Fibroblast of lung (primary cell): ENCODE results near the gene PVR. TPM values are rescaled to one million over a fixed set of nuclear protein-coding genes. Genes with fewer than 3 reads are reported as not detected.

ENCODE experiments used
- DNase-seq, 2 donors: peaks; one replicate each; pipeline versions ENCODE4 v3.0.0 to v3.0.0-alpha.2; 2010; ENCODE audit warnings: low read depth in 2 of 2
- H2AFZ ChIP-seq: 2 replicates; pipeline ENCODE4 v1.5.1; 2012; ENCODE audit warnings: low read length, control low read depth, inconsistent platforms
- H3K27ac ChIP-seq: 2 replicates; pipeline ENCODE4 v1.5.1; 2011; ENCODE audit warnings: low read length, control low read depth; ENCODE audit not compliant: insufficient read depth
- H3K27me3 ChIP-seq: 2 replicates; pipeline ENCODE4 v1.5.1; 2011; ENCODE audit warnings: mild to moderate bottlenecking, low read length; ENCODE audit not compliant: control insufficient read depth, insufficient read depth
- H3K36me3 ChIP-seq: 2 replicates; pipeline ENCODE4 v1.5.1; 2011; ENCODE audit warnings: low read length; ENCODE audit not compliant: control insufficient read depth, insufficient read depth
- H3K4me1 ChIP-seq: 2 replicates; pipeline ENCODE4 v1.5.1; 2011; ENCODE audit warnings: low read length; ENCODE audit not compliant: control insufficient read depth, insufficient read depth; ENCODE audit errors: extremely low read depth
- H3K4me2 ChIP-seq: 2 replicates; pipeline ENCODE4 v1.5.1; 2011; ENCODE audit warnings: low read length, control low read depth; ENCODE audit not compliant: insufficient read depth; ENCODE audit errors: extremely low read depth
- H3K4me3 ChIP-seq, 4 experiments: fragments of 200-600 bp in 1 of 4; sonication (generic) in 1 of 4; replicated peaks in 1 of 4; 2 replicates each; pipeline ENCODE4 v1.5.1; 2011 to 2016; ENCODE audit warnings: low read length in 4 of 4, low read depth in 3 of 4, mild to moderate bottlenecking in 3 of 4, control low read depth in 2 of 4, inconsistent platforms in 1 of 4, mixed read lengths in 1 of 4; ENCODE audit not compliant: insufficient read depth in 1 of 4; ENCODE audit errors: control extremely low read depth in 1 of 4
- H3K79me2 ChIP-seq: 2 replicates; pipeline ENCODE4 v1.5.1; 2012; ENCODE audit warnings: mild to moderate bottlenecking, low read length, inconsistent platforms; ENCODE audit not compliant: control insufficient read depth, insufficient read depth
- H3K9ac ChIP-seq: 2 replicates; pipeline ENCODE4 v1.5.1; 2011; ENCODE audit warnings: mild to moderate bottlenecking, low read length, control low read depth; ENCODE audit not compliant: insufficient read depth
- H3K9me3 ChIP-seq: 2 replicates; pipeline ENCODE4 v1.5.1; 2012; ENCODE audit warnings: low read depth, low read length; ENCODE audit not compliant: control insufficient read depth, insufficient read depth
- H4K20me1 ChIP-seq: 2 replicates; pipeline ENCODE4 v1.5.1; 2011; ENCODE audit warnings: low read length; ENCODE audit not compliant: control insufficient read depth, insufficient read depth; ENCODE audit errors: extremely low read depth
- CTCF ChIP-seq, 2 donors: IDR thresholded peaks in 1 of 2; conservative IDR thresholded peaks in 1 of 2; 1 replicate in 1 of 2; 2 replicates in 1 of 2; pipeline ENCODE4 v1.5.1; 2011 to 2012; ENCODE audit warnings: low read length in 2 of 2, control low read depth in 1 of 2, inconsistent platforms in 1 of 2, low read depth in 1 of 2, mild to moderate bottlenecking in 1 of 2
- EZH2 ChIP-seq: IDR thresholded peaks from 2 replicates; pipeline ENCODE4 v1.5.1; 2012; ENCODE audit warnings: low read length, control low read depth, mild to moderate bottlenecking; ENCODE audit errors: missing control alignments
- polyA plus RNA-seq, 2 donors: library from polyadenylated mRNA; depleted of rRNA in 1 of 2; stranded (reverse) in 1 of 2; unstranded in 1 of 2; fragments of >200 nt; gene quantifications; 2 replicates each; pipeline ENCODE4 v1.2.1, GENCODE V29; 2011 to 2012; ENCODE audit warnings: missing spikeins in 1 of 2
- total RNA-seq: library from RNA; depleted of rRNA; stranded (reverse); fragments of >200 nt; gene quantifications from 2 replicates; pipeline ENCODE4 v1.2.1, GENCODE V29; 2014

Gene PVR
- total and polyA plus RNA-seq, 2 donors (not counting 1 experiment from before 2014, with no cell fraction given), result 229 to 230 TPM

GRCh38 chr19:44605547-44605946, 38.2 kb upstream of the PVR start:
- Histone ChIP-seq H2AFZ (no peak overlapping the region), H3K27ac (no peak overlapping the region), H3K27me3 (no peaks in the 10 kb centered on the region), H3K9me3 (no peaks in the 10 kb centered on the region), H3K4me2 (no peak overlapping the region), H3K9ac (no peak overlapping the region), H3K4me1 (peaks cover 30% of the 10 kb centered on the region), H3K36me3 (no peaks in the 10 kb centered on the region), H4K20me1 (no peaks in the 10 kb centered on the region), H3K4me3 (no peak overlapping the region), H3K79me2 (no peaks in the 10 kb centered on the region)
- no peak for TF ChIP-seq EZH2
- no peak for DNase-seq

- H3K79me2 ChIP-seq, result no peaks in the 10 kb centered on the region
- no peak overlapping the region for H3K4me2 ChIP-seq
- no peak overlapping the region for H3K27ac ChIP-seq
- no peak for TF ChIP-seq EZH2
- no peak for TF ChIP-seq CTCF (conservative IDR thresholded peaks at IDR 0.05 in 1 of 2, IDR thresholded peaks at IDR 0.05 in 1 of 2; ENCODE audit: low read depth in 1 of 2, low read length in 2 of 2)
- no peak overlapping the region for H2AFZ ChIP-seq
- peaks cover 26% of the 10 kb centered on the region for H3K4me1 ChIP-seq
- no peak overlapping the region for H3K9ac ChIP-seq
- H3K4me3 ChIP-seq, result no peak overlapping the region
- H3K36me3 ChIP-seq, result no peaks in the 10 kb centered on the region
- DNase-seq, result peak; percentile 41 to 69
- no peaks in the 10 kb centered on the region for H3K9me3 ChIP-seq
- H4K20me1 ChIP-seq, result no peaks in the 10 kb centered on the region
- H3K27me3 ChIP-seq, result no peaks in the 10 kb centered on the region
Observed at GRCh38 chr19:44607049-44607448, 36.7 kb upstream of the PVR start.

GRCh38 chr19:44607917-44608316, 35.8 kb upstream of the PVR start:
- H4K20me1 ChIP-seq, result no peaks in the 10 kb centered on the region
- no peak overlapping the region for H3K9ac ChIP-seq
- H3K79me2 ChIP-seq, result no peaks in the 10 kb centered on the region
- no peaks in the 10 kb centered on the region for H3K27me3 ChIP-seq
- no peak overlapping the region for H3K4me3 ChIP-seq
- H3K27ac ChIP-seq, result no peak overlapping the region
- DNase-seq, result no peak
- H3K4me1 ChIP-seq, result peaks cover 22% of the 10 kb centered on the region
- no peak for TF ChIP-seq CTCF (conservative IDR thresholded peaks at IDR 0.05 in 1 of 2, IDR thresholded peaks at IDR 0.05 in 1 of 2; ENCODE audit: low read depth in 1 of 2, low read length in 2 of 2)
- no peak for TF ChIP-seq EZH2
- H3K4me2 ChIP-seq, result no peak overlapping the region
- no peaks in the 10 kb centered on the region for H3K36me3 ChIP-seq
- H3K9me3 ChIP-seq, result no peaks in the 10 kb centered on the region
- no peak overlapping the region for H2AFZ ChIP-seq
